Measurements from ENCODE around the gene TSC22D4.

The TSC22D4 gene

GRCh38 chr7:100428967-100429636, 49.9 kb downstream of the TSC22D4 start:
- peak; percentile 99 for DNase-seq (ENCODE audit: low spot score)

GRCh38 chr7:100428199-100428966, 50.6 kb downstream of the TSC22D4 start, which contains the start of gene ZCWPW1:
TSS of gene ZCWPW1 (minus strand) at chr7:100428703. CDS start at chr7:100420649, 8,054 bp downstream.
- DNase-seq (ENCODE audit: low spot score), result peak; percentile 97

DNA sequence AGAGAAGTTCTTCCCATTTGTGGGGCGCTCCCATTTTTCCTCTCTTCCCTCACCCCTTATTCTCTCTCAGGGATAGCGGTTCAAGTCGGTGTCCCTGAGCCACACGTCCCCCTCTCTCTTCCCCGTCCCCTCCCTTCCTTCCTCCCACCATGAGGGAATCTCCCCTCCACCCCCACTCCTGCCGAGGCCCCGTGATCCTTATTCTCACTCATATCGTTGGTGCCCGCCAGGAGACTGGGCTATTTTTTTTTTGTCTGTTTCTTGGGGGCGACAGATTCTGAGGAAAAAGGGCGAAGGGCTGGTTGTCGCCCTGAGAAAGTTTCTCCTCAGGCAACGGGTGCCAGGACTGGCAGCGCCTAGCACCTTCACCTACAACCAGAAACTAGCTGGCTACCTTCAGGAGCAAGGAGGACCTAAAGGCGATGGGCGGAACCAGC, 51.2 kb downstream of the TSC22D4 start:
- no peak for DNase-seq (ENCODE audit: low spot score)

DNA sequence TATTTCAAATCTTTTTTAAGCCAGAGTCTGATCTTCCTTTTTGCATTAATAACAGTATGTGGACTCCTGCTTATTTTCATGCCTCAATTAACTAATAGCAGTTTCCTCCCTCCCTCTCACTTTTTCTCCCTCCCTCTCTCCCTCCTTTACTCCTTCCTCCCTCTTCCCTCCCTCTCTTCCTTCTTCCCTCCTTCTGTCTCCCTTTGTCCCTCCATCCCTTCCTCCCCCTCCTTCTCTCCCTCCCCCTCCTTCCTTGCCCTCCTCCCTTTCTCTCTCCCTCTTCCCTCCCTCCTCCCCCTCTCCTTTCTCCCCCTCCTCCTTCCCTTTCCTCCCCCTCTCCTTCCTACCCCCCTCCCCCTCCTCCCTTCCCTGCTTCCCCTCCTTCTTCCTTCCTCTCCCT, 52.5 kb downstream of the TSC22D4 start:
- DNase-seq (ENCODE audit: low spot score), result no peak

DNA sequence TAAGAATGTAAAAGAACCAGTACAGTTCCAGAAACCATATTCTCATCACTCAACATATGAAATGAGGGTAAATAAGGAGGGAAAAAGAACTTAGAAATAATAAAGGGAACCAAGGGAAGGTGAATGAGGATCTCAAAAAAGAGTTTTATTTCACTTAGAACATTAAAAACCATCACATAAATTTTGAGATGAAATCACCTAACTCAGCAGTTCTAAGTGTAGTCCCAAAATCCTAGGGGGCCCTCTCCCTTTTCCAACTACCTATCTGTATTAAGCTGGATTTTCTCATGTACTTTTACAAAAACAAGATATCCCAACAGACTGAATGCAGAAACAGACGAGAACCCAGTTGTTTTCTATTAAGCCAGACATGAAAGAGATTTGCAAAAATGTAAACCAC, 53.7 kb downstream of the TSC22D4 start:
- no peak for DNase-seq (ENCODE audit: low spot score)

GRCh38 chr7:100423315-100423714, 55.7 kb downstream of the TSC22D4 start:
- no peak for DNase-seq (ENCODE audit: low spot score)

DNA sequence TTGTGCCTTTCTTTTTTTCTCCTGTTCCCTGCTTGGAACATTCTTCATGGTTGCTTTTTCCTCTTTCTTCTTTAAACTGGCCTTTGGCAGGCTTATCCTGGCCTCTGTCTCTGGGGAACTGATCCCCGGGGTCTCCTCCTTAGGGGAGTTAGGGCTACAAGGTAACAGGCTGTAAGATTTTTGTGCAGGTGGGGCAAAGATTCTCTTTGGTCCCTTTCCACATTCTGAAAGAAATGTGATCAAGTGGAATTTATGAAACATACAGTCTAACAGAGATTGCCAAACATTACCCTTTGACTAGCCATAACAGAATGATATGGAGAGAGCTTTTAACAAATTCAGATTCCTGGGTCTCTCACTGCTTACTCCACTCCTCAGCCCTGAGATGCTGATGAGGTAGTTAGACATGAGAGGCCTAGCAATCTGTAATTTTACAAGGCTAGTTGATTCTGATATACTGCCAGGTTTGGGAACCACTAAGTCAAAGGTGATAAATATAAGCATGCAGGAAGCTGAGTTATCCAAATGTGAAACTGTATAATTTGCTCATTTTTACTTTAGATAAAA, 59.3 kb downstream of the TSC22D4 start:
- no peak for DNase-seq (ENCODE audit: low spot score)

DNA sequence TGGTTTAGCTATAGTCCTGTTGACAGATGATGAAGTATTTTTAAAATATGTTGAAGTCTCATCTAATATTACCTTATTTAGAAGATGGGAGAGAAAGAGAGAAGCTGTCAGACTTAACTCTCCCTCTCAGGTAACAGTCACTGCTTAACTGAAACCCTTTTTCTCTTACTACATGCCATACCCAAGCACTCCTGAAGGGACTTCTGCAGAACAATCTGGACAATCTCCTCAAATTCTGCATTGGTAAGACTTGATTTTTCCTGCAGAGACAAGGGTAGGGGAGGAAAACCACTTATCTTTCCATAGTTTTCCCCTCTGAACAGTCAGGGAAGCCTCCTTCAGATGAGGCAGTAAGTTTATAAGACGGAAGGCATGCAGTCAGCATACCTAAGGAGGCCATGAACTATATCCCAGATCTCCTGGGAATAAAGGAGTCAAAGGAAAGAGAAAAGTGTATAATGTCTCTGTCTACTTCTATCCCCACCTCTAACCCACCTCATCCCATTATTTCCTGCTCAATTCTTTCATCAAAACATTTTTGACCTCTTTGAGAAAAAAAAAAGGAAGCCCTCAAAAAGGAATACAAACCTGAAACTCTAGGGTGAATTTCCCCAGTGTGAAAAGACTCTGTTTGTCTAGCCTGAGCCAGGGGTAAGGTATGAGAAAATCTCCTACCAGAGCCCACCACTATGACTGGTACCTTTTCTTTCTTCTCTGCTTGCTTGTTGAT, 59.9 kb downstream of the TSC22D4 start:
- DNase-seq (ENCODE audit: low spot score), result no peak
